Inflammatory macrophage treated with lipopolysaccharide for 1 hour (primary cell): ENCODE measurements around the gene STK38.
"Not testable (repeated sequence)": the region's sequence is repeated elsewhere in the genome, so short reads cannot be mapped to it uniquely, and the experiment has no call there.

ENCODE experiments used
- DNase-seq, 2 donors: peaks; one replicate each; pipeline ENCODE4 v3.0.0-alpha.2; 2020 to 2022

Gene STK38

GRCh38 chr6:36546920-36547645, at the start of gene STK38:
Gene STK38 (minus strand): TSS chr6:36547479. CDS start chr6:36540202, 7,277 bp downstream.
- DNase-seq, result peak; percentile 89 to 96

- no peak for DNase-seq
Measured at GRCh38 chr6:36596356-36596755, 49.1 kb upstream of the STK38 start.

GRCh38 chr6:36594816-36595643, 47.8 kb upstream of the STK38 start:
- DNase-seq, result peak; percentile 55

DNA sequence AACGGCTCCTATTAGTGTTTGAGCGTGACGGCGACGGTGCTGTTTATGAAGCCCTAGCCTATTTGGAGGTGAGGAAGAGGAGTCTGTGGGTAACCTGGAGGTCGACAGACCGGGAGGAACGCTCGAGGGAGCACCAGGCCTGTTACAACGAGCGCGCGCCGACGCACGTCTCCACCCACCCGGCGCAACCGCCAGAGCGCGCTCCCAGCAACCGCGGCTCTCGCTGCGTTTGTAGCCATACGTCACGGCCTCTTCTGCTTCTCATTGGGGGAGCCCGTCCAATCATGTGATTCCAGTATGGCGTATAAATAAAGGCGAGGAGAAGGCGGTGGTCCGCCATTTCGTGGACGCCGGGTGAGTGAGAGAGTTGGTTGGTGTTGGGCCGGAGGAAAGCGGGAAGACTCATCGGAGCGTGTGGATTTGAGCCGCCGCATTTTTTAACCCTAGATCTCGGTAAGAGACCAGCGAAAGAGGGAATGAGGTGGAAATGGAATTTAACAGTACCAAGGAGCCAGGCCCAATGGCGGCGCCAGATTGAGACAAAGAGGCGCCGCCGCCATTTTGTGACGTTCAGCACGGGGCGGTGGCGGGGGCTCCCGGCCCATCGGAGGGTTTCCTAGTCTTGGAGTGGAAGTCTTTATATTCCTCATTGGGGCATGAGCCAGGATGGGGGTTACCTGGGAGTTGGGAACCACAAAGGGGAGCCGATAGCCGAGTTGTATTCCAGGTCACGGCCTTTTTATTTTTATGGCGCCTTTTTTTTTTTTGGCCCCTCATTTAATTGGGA, 46.9 kb upstream of the STK38 start, which contains the start of gene SRSF3:
TSS of gene SRSF3 (plus strand) at position 334 of the 787 bp plus-strand sequence. CDS start 2,401 bp downstream, outside the sequence.
- peak; percentile 96 to 97 for DNase-seq

DNA sequence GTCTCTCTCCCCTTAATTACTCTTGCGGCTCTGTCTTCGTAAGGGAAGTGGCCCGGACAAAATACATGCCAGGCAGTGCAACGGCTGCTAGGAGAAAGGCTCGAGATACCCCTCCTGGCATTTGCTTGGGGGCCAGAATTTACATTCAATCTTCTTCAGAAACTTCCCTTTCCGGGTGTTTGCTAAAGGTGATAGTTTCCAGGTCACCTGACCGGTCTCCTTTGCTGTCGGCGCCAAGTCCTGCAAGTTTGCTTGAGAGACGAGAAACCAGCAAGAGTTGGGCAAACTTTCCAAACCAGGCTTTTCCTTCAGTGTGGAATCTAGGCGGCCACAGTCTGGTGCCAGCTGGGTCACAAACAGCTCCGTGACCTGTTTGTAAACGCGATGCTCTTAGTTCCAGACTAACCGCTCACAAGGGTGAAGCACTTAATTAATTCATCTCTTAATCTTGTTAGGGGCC, 46.3 kb upstream of the STK38 start:
- peak in 1 of 2 donors; percentile 37 for DNase-seq

DNA sequence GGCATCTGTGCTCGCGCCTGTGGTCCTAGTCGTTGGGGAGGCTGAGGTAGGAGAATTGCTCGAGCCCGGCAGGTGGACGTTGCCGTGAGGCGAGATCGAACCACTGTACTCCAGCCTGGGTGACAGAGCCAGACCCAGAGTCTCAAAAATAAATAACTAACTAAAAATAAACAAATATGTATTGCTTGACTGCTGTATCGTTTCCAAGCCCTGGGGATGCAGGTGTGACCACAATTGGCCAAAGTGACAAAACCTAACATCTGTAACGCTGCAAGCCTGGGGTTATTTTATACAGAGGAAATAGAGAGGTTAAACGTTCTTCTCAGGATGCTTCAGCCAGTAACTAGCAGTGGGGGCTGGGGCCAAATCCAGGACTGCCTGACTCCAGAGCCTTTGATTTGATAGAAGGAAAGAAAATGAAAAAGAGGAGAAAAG, 45.0 kb upstream of the STK38 start:
- no peak for DNase-seq

GRCh38 chr6:36590237-36590636, 43.0 kb upstream of the STK38 start:
- DNase-seq, result peak in 1 of 2 donors; percentile 31

GRCh38 chr6:36589025-36589400, 41.7 kb upstream of the STK38 start:
- DNase-seq, result not testable (repeated sequence)

DNA sequence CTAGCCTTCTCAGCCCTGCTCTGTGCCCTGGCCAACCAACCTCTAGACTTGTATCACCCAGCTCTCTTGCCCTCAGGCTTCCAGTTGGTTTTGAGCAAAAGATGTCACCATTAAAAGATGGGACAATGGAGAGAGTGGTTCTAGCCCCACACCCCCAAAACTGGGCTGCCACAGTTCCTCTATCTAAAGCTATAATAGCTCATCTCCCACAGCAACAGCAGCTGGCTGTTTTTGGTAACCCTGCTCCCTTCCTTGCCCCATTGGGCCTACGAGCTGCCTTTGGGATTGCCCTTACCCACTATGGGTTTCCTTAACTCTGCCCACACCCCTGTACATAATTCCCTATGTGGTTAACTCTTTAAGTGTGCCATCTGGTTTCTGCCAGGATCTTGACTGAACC, 39.3 kb upstream of the STK38 start:
- no peak for DNase-seq

GRCh38 chr6:36581716-36582115, 34.4 kb upstream of the STK38 start:
- DNase-seq, result no peak

DNA sequence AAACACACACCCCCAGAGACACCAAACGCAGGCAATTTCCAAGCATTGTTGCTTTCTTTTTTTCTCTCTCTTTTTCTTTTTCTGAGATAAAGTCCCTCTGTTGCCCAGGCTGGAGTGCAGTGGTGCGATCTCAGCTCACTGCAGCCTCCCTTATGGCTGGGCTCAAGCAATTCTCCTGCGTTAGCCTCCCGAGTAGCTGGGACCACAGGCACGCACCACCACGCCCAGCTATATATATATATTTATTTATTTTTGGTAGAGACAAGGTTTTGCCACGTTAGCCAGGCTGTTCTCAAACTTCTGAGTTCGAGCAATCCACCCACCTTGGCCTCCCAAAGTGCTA, 32.9 kb upstream of the STK38 start:
- DNase-seq, result no peak

GRCh38 chr6:36578431-36578830, 31.2 kb upstream of the STK38 start:
- DNase-seq, result no peak

GRCh38 chr6:36578030-36578429, 30.8 kb upstream of the STK38 start:
- DNase-seq, result no peak

- no peak for DNase-seq
Measured at GRCh38 chr6:36577301-36577700, 30.0 kb upstream of the STK38 start.

DNA sequence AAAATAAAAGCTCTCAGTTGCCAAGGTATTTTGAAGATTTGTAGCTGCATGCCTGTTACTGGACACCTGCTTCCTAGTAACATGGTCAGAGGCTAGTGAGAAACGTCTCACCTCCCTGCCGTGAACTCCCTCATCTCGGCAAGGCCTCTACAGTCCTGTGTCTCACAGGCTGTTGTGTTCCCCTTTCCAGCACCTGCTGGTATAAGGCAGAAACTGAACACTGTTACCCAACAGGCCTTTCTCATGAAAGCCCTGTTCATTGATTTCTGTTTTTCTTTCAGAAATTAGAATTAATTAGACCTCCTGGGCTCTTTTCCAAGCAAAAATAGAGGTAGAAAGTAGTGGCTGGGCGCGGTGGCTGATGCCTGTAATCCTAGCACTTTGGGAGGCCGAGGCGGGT, 29.3 kb upstream of the STK38 start:
- DNase-seq, result no peak

- DNase-seq, result no peak
Measured at GRCh38 chr6:36574679-36575078, 27.4 kb upstream of the STK38 start.

- DNase-seq, result not testable (repeated sequence)
Measured at GRCh38 chr6:36572353-36573311, 25.4 kb upstream of the STK38 start.

GRCh38 chr6:36571122-36572043, 24.1 kb upstream of the STK38 start:
- no peak for DNase-seq

- peak in 1 of 2 donors; percentile 44 for DNase-seq
Measured at GRCh38 chr6:36570264-36570663, 23.0 kb upstream of the STK38 start.

DNA sequence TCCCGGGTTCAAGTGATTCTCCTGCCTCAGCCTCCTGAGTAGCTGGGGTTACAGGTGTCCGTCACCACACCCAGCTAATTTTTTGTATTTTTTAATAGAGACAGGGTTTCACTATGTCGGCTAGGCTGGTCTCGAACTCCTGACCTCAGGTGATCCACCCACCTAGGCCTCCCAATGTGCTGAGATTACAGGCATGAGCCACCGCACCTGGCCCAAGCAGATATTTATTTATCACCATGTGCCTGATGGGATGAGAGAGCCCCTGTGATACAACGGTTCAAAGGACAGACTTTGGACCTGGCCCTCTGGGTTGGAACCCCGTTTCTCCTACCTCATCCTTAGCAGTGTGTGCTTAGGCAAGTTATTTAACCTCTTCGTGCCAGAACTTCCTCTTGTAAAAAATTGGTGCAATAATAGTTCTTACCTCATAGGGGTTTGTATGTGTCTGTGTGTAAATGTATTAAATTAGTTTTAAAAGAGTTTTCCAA, 19.2 kb upstream of the STK38 start:
- DNase-seq, result peak; percentile 25 to 29

DNA sequence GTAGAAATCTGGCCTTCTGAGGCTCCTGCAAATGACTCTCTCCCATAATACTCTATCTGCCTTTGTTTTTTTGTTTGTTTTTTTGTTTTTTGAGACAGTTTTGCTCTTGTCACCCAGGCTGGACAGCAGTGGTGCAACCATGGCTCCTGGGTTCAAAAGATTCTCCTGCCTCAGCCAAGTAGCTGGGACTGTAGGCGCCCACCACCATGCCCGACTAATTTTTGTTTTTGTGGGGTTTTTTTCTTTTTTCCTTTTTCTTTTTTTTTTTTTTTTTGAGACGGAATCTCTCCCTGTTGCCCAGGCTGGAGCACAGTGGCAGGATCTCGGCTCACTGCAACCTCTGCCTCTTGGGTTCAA, 16.6 kb upstream of the STK38 start:
- DNase-seq, result no peak
